GM18519 (cell line): ENCODE data around the gene TFF2.

ENCODE experiments used
- ATAC-seq: cut with Tn5 transposase; IDR thresholded peaks from one replicate; pipeline ENCODE4 v1.9.1; 2021; ENCODE audit warnings: mild to moderate bottlenecking, moderate library complexity; ENCODE audit not compliant: unreplicated experiment, low FRiP score

TFF2 gene

DNA sequence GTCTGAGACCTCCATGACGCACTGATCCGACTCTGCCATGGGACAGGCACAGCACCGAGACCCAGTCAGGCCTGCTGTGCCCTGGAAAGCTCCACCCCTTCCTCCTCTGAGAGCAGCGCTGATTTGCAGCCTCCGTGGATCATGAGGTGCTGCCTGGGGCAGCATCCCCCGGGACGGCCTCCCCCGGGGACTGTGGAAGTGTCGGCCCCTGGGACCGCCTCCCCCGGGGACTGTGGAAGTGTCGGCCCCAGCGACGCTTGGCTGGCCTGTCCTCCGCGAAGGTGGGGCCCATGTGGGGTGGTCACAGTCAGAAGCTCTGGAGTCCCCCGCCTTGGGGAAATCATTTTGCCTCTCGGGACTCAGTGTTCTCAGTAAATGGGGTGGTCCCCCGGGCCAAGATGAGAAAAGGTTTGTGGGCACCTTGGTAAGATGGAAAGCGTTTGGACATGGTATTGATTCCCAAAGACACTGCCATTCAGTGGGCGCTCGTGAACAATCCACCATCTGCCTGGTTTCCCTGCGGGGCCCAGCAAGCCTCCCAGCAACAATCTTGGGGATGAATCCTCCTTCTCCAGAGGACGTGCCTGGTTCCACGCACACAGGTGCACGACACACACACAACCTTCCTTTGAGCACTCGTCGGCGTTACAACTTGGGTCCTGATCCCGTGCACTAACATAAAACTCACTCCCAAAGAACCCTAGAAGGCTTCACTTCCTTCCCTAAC lies 3.0 kb downstream of the TFF2 start:
- no peak for ATAC-seq

DNA sequence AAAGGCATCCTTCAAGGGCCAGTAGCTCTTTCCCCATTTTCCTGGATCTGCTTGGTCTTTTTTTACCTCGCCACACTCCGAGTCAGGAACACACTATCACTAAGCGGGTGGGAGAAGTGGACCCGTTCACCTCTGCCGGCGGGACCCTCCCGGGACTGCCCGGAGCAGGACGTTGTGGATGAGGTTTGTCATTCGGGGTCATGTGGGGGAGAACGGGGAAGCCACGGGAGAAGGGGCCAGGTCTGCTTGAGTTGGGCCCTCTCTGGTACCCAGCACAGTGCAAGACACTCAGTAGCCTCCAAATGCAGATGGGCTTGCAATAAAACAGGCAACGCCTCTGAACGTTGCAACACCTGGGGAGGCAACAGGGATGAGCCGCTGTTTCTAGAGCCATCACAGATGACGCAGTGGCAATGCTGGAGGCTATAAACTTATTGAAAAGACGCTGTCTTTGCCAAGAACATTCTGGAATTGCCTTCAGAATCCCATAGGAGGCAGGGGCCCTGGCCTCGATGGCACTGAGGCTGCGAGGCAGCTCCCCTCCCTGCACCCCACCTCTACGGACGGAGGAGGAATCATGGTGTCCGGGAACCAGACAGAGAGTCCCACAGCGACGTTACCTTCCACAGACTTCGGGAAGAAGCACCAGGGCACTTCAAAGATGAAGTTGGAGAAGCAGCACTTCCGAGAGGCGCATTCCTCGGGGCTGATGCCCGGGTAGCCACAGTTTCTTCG lies 3.8 kb downstream of the TFF2 start:
- no peak for ATAC-seq

DNA sequence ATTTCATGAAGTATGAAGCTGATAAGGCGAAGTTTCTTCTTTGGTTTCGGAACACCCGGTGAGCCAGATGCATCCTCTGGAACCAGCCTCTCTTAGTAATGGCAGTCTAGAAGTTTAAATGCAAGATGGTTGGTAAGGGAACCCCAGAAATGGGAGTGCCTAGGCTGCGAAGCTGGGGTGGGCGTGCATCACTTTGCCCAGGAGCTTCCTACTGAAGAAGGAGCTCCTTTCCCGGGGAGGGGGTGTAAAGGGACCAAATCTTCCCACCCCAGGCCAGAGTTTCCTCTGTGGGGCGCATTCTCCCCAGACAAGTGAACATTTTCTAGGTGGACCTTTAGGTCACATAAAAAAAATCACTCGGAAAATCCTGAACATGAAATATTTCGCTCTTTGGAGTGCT lies 4.4 kb downstream of the TFF2 start:
- no peak for ATAC-seq

DNA sequence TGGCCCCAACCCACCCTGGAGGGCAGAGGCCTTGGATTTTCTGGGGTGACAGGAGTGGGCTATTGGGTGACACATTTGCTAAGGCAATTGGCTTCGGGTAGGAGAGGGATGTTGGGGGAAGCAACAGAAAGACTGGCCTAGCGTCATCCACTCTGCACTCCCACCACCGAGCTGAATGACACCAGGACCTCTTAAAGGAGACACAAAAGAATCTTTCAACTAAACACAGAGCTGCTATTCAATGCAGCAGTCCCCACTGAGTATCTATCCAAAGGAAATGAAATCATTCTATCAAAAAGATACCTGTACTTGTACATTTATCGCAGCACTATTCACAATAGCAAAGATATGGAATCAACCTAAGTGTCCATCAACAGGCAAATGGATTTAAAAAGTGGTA lies 6.2 kb downstream of the TFF2 start:
- no peak for ATAC-seq

DNA sequence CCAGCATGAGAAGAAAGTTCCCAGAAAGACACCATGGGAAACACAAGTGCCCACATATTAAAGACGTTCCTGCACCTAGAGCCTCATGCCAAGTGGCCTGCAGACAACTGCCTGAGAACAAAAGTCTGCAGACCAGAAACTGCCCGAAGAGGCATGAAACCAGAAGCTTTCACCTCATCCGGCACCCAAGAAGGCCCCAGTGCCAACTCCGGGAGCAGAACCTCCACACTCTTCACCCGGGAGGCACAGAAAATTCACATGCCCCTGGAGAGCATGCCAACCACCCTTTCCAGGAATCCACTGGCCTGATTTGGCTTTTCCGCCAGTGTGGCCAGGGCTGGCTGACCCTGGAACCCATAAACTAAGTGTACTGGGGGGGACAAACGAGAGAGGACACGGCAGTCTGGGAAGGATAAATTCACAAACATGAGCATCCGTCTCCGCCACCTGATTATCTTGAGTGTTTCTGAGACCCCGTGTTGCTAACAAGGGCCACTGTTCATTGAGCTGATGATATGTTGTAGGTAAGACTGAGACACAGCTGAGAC lies 6.8 kb downstream of the TFF2 start:
- no peak for ATAC-seq

DNA sequence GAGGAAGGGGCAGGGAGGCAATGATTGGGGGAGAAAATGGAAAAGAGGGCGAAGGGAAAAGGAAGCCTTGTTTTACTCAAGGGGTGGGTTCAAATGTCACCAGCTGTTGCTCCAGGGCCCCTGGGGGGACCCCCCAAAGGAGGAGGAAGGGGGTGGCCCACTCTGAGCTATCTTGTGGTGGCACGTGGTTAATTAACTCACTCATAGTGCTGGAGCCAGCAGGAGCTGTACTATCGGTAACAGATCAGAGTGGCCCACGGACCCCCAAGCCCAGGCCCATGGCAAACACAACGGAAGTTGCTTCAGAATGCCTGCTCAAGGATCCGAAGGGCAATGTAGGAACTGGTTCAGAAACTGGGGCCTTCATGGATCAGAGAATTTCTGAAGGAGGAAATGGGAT lies 7.2 kb downstream of the TFF2 start:
- ATAC-seq: no peak

DNA sequence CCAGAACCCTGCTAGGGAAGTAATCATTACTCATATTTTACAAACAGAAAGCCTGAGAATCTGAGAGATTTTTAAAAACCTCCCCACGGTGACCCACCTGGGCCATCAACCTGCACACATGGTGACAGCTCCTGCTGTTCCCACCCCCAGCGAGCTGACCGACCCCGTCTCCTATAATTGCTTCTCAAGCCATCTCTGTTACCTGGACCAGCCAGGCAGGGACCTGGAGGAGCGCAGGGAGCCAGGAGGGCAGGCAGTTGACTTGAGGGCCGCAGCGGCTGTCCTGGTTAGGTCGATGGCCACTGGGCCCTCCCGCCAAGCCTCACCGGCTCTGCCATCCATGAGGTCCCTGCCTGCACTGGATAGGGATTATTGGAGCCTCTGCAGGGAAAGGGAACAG lies 7.7 kb downstream of the TFF2 start:
- no peak for ATAC-seq

DNA sequence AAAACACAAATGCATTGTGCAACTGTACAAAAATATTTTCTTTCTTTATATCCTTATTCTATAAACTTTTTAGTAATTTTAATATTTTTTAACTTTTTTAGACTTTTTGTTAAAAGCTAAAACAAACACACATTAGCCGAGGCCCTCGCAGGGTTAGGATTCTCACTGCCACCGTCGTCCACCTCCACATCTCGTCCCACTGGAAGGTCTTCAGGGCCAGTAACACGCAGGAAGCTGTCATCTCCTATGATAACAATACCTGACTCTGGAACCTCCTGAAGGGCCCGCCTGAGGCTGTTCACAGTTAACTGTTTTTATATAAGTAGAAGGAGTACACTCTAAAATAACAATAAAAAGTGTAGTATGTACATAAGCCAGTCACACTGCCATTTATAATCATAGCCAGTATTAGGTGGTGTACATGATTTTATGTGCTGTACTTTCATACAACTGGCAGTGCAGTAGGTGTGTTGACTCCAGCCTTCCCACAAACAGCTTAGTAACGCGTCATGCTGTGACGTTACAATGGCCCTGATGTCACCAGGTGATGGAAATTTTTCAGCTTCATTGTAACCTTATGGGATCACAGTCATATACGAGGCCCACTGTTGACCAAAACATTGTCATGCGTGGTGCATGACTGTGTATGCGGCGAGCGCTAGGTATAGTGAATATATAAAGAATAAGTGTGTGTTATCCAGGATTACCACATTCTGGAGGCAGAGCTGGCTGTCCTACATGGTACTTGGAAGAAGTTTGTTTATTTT lies 8.8 kb downstream of the TFF2 start:
- ATAC-seq: no peak

DNA sequence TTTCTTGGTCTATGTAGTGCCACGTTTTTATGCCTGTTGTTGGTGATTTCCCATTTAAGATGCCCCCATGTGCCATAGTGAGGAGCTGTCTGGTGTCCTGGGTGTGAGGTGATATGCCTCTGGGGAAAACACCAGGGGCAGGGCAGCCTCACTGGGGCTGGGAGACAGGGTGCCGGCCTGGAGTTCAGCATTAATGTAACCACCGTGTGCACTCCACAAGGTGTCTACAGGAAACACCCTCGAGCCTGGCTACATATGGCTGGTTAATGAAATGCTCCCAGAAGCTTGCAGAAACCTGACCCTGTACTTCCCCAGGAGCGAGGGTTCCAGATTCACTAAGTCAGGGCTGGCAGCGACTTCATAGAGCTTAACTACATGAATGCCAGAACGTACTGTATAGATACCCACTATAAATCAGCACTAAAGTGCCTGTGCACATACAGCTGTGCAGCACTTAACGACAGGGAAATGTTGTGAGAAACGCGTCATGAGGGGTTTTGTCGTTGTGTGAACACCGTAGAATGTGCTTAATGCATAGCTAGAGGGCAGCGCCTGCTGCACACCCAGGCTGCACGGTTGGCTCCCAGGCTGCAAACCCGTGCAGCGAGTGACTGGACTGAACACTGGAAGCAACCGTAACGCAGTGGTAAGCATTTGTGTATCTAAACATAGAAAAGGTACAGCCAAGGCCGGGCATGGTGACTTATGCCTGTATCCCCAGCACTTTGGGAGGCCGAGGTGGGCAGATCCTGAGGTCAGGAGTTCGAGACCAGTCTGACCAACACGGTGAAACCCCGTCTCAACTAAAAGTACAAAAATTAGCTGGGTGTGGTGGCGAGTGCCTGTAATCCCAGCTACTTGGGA lies 10.4 kb downstream of the TFF2 start:
- no peak for ATAC-seq

DNA sequence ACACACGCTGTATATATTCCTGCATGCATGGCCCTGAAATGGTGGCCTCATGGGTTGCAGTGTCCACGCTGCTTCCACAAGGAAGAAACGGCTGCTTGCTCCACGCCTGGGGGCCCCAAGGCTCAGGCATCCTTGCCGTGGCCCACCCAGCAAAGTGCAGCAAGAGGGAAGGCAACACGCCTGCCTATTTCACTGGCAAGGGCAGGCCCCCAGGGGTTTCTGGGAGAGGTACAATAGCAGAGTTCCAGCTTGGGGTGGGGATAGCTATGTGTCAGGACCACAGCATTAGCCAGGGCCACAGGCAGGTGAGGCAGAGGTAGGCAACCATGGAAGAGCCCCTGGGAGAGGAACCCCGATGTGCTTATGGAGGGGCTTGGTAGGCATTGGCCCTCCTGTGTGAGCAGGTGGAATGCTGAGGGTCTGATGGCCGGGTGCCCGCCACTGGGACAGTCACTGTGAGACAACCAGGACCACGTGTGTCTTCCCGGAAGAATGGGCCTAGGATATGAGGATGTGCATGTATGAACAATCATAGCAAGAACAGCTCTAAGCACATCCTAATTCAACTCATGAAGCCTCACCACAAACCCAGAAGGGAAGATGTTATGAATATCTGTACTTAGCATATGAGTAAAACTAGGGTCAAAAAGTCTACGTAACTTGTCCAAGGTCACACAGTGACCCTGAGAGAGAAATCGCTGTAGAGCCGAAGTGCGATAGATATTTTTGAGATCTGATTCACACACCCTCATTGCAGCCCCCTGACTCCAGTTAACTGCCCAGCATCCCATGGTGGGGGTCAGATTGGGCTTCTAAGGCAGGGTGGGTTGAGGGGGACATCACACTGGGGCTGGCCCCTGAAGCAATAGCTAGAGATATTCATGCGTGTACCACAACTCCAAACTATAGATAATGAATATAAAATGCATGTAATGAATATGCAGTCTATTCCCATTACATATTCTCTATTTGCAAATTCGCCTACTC lies 11.8 kb downstream of the TFF2 start:
- no peak for ATAC-seq

DNA sequence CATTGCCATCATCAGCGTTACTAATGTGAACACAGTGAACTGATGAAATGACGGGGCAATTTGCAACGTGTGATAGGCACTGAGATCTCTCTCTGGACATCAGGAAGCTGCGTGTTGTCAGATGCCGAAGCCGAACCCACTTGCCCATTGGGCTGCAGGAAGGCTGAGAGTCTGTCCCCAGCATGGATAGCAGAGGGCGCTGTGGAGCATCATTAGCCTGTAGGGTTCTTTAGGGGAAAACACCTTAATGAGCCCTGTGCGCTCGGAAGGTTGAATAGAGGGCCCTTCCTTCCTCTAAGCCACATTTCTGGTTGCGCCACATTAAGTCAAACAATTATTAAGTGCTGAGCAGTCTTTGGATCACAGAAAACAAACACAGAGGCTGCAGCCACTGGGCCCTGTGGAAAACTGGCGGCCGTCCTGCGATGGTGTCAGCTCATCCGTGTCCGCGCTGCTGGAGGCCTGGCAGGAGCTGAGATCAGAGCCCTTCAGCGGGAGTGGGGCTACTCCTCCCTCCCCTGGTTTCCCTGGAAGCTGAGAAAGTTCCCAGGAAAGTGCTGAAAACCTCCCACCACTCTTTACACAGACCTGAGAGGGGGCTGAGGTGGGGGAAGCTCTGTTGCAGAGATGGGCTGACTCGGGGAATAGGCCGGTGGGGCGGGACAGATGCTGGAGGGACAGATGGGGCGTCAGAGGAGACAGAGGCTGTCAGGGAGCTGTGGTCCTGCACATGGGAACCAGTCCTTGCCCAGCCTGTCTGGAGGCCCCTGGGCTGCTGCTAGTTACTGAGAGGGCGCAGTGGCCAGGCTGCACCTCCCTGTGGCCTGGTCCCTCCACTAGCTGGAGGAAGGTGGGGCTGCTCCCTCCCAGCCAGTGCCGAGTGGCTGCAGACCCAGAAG lies 12.7 kb downstream of the TFF2 start:
- no peak for ATAC-seq

DNA sequence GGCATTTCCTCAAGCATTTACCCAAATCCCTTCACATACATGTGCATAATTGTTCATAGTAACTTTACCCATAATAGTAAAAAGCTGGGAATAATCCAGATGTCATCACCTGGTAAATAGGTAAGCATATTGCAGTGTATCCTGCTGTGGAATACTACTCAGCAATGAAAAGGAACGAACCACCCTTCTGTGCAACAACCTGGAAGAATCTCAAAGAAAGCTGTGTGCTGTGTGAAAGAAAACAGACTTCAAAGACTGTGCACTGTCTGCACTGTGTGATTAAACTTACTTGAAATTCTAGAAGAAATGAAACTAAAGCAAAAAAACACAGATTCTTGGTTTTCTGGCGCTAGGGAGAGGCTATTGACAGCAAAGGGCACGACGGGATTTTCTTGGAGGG lies 13.5 kb downstream of the TFF2 start:
- ATAC-seq: no peak

DNA sequence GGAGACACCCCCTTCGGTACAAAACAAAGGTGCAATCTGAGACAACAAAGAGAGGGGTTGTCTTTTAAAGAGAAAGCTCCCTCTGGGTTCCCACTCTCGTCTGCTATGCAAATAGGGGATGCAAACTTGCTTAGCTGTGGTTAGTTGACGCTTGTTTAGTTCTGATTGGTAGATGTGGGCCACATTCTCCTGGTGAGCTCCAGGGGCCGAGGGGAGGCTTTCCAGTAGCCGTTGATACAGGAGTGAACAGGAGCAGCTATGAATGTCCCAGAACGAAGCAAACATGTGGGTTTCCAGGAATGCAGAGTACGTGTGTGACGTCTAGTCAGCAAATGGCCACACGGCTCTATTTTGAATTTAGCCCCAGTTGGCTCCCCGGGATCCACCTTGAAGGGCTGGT lies 14.7 kb downstream of the TFF2 start:
- no peak for ATAC-seq

DNA sequence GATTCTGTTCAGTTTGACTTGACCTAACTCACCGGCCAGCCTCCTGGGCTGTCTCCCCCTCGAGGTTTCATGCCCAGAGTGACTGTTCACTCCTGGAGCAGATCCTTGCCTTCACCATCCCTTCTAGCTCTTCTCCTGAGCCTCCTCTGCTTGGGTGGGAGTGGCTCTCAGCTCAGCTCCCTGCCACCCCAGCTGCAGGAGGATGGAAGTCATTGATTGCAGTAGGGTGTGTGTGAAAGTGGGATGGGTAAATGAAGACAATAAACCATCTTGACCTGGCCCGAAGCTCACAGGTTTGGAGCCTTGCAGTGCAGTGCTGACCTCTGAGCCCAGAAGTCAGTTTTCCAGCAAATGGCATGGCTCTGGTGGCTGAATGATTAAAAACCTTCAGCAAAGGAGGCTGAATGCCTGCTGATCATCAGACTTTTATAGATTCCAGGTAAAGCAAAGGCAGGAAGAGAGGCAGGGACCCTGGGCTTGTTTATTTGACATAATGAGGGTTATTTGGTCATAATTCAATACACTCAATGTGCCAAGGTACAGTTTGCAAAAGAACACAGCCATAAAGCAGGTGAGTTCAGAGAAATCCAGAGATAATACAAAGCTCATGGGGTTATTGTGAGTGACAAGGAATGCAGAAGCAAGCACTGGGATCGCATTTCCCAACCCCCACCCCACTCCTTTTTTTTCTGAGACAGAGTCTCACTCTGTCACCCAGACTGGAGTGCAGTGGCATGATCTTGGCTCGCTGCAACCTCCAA lies 18.1 kb downstream of the TFF2 start:
- ATAC-seq: no peak

DNA sequence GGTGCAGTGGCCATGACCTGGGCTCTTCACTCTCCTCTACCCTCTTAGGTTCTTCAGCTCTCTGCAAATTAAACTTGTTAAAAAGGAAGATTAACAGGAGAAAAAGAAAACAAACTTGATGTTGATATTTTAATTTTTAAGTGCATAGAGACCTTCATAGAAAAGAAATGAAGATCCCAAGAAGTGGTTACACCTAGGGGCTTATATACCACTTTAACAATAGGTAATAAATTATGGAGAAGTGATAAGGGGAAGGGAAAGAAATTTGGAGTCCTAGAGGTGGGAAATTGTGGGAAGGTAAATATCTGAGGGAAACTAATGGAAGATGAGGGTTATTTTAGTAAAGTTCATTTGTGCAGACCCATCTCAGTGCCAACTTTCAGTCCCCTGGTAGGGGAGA lies 19.1 kb downstream of the TFF2 start:
- no peak for ATAC-seq

DNA sequence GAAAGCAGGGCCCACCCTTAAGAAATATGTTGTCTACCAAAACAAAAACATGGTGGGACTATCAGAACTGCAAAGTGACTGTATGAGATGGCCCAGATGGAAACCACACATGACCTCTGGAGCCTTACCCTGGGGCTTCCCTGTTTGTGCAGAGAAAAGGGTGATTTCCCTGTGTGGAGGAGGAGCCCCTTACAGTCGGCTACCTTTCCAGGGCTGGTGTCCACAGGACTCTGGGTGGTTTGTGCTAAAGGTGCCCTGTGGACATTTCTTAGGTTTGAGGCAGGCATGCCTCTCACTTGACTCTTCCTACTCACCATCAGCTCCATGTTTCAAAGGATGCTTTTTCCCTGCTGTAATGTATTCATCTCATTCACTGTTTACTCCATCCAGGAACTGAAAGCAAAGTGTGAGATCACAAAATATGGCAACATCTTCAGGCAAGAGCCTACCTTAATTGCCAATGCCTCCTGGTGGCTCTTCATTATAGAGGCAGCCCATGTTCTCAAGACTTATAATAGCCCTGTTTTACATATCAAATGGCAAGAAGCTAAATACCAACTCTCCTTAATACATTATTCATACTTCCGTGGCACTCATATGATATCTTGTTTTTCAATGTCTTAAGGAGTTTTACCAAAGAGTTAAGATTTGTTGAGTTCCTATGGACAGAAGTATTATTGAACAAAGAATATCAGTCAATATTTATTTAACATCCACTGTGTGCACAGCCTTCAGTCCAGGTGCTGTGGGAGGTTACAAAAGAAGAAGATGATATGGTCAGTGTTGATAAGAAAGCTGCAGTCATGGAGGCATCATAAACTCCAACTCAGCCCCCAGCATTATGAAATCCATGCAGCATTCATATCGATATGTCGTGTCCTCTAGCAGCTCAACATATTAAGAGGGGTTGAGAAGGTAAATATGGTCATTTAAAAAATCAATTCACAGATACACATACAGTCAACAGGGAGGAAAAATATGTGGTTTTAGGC lies 20.1 kb downstream of the TFF2 start:
- no peak for ATAC-seq
